Liver (tissue), 9 donors: ENCODE results near the gene ATP5IF1. TPM values are rescaled to one million over a fixed set of nuclear protein-coding genes. Genes with fewer than 3 reads are reported as not detected.
A peak's percentile ranks its signal among the peaks of the same experiment; 100 is the strongest.

Experiments used
- DNase-seq: peaks from one replicate; pipeline ENCODE4 v3.0.0-alpha.2; 2017; ENCODE audit warnings: low spot score
- H3K27ac ChIP-seq, 2 donors: one replicate each; pipeline ENCODE4 v1.7.0; 2013; ENCODE audit warnings: inconsistent platforms in 2 of 2, low read length in 2 of 2, control low read depth in 1 of 2, low read depth in 1 of 2, mild to moderate bottlenecking in 1 of 2
- H3K27me3 ChIP-seq, 4 donors: one replicate each; pipeline versions ENCODE4 v1.6.1 to v1.7.0; 2013; ENCODE audit warnings: low read length in 3 of 4, inconsistent platforms in 1 of 4, mild to moderate bottlenecking in 1 of 4, moderate library complexity in 1 of 4; ENCODE audit not compliant: control insufficient read depth in 4 of 4, insufficient read depth in 4 of 4
- H3K36me3 ChIP-seq, 4 donors: one replicate each; pipeline versions ENCODE4 v1.6.1 to v1.7.0; 2013; ENCODE audit warnings: low read length in 3 of 4, mild to moderate bottlenecking in 3 of 4, low read depth in 1 of 4, moderate library complexity in 1 of 4; ENCODE audit not compliant: control insufficient read depth in 4 of 4, insufficient read depth in 3 of 4
- H3K4me1 ChIP-seq, 4 donors: one replicate each; pipeline versions ENCODE4 v1.6.1 to v1.7.0; 2013; ENCODE audit warnings: low read length in 3 of 4, mild to moderate bottlenecking in 3 of 4, moderate library complexity in 1 of 4; ENCODE audit not compliant: control insufficient read depth in 4 of 4, insufficient read depth in 4 of 4
- H3K4me3 ChIP-seq, 3 donors: one replicate each; pipeline versions ENCODE4 v1.6.1 to v1.7.0; 2013; ENCODE audit warnings: low read length in 3 of 3, control low read depth in 1 of 3, low read depth in 1 of 3, mild to moderate bottlenecking in 1 of 3
- H3K9ac ChIP-seq, 2 donors: one replicate each; pipeline ENCODE4 v1.7.0; 2013; ENCODE audit warnings: low read length in 2 of 2, mild to moderate bottlenecking in 2 of 2, moderate library complexity in 2 of 2, control low read depth in 1 of 2, low read depth in 1 of 2
- H3K9me3 ChIP-seq, 4 donors: one replicate each; pipeline versions ENCODE4 v1.6.1 to v1.7.0; 2013; ENCODE audit warnings: low read length in 3 of 4; ENCODE audit not compliant: control insufficient read depth in 4 of 4
- CTCF ChIP-seq: fragments of 150-350 bp; IDR thresholded peaks from 2 replicates; pipeline ENCODE4 v1.5.1; 2017; ENCODE audit warnings: improper control_type of control experiment, low read depth, low read length; ENCODE audit not compliant: missing input control
- EGR1 ChIP-seq, 2 donors: IDR thresholded peaks; 2 replicates each; pipeline ENCODE4 v1.6.1; 2016 to 2018; ENCODE audit warnings: antibody characterized with exemption in 2 of 2, low read depth in 2 of 2
- FOXA1 ChIP-seq: IDR thresholded peaks from 2 replicates; pipeline ENCODE4 v1.6.1; 2016; ENCODE audit warnings: antibody characterized with exemption
- FOXA2 ChIP-seq: IDR thresholded peaks from 2 replicates; pipeline ENCODE4 v1.6.1; 2016; ENCODE audit warnings: antibody characterized with exemption
- GABPA ChIP-seq, 2 donors: IDR thresholded peaks in 1 of 2; conservative IDR thresholded peaks in 1 of 2; 2 replicates each; pipeline ENCODE4 v1.6.1; 2016; ENCODE audit warnings: antibody characterized with exemption in 2 of 2, mild to moderate bottlenecking in 1 of 2, moderate library complexity in 1 of 2
- HNF4A ChIP-seq, 2 donors: conservative IDR thresholded peaks; 2 replicates each; pipeline ENCODE4 v1.6.1; 2016; ENCODE audit warnings: antibody characterized with exemption in 2 of 2, mild to moderate bottlenecking in 2 of 2
- HNF4G ChIP-seq: IDR thresholded peaks from 2 replicates; pipeline ENCODE4 v1.6.1; 2016; ENCODE audit warnings: antibody characterized with exemption
- JUND ChIP-seq, 2 donors: IDR thresholded peaks; 2 replicates each; pipeline ENCODE4 v1.6.1; 2016; ENCODE audit warnings: antibody characterized with exemption in 2 of 2
- MAX ChIP-seq: IDR thresholded peaks from 2 replicates; pipeline ENCODE4 v1.6.1; 2016; ENCODE audit warnings: antibody characterized with exemption
- NR2F2 ChIP-seq: IDR thresholded peaks from 2 replicates; pipeline ENCODE4 v1.6.1; 2016; ENCODE audit warnings: antibody characterized with exemption
- RAD21 ChIP-seq, 2 donors: IDR thresholded peaks; 2 replicates each; pipeline ENCODE4 v1.6.1; 2016; ENCODE audit warnings: antibody characterized with exemption in 2 of 2, mild to moderate bottlenecking in 2 of 2
- REST ChIP-seq: IDR thresholded peaks from 2 replicates; pipeline ENCODE4 v1.6.1; 2016; ENCODE audit warnings: antibody characterized with exemption, mild to moderate bottlenecking
- RXRA ChIP-seq, 2 donors: IDR thresholded peaks; 2 replicates each; pipeline ENCODE4 v1.6.1; 2017 to 2018; ENCODE audit warnings: antibody characterized with exemption in 2 of 2, mild to moderate bottlenecking in 1 of 2
- SP1 ChIP-seq: IDR thresholded peaks from 2 replicates; pipeline ENCODE4 v1.6.1; 2018; ENCODE audit warnings: antibody characterized with exemption, mild to moderate bottlenecking
- TAF1 ChIP-seq: conservative IDR thresholded peaks from 2 replicates; pipeline ENCODE4 v1.6.1; 2016; ENCODE audit warnings: antibody characterized with exemption, mild to moderate bottlenecking
- YY1 ChIP-seq: IDR thresholded peaks from 2 replicates; pipeline ENCODE4 v1.6.1; 2016; ENCODE audit warnings: antibody characterized with exemption, mild to moderate bottlenecking
- ZBTB33 ChIP-seq: IDR thresholded peaks from 2 replicates; pipeline ENCODE4 v1.6.1; 2016; ENCODE audit warnings: antibody characterized with exemption
- WGBS: extraction: QIAGEN DNeasy Blood & Tissue Kit; methylation state at CpG from one replicate; pipeline ENCODE4 v1.1.7; 2013; 5-methylcytosine and 5-hydroxymethylcytosine counted together
- polyA plus RNA-seq, 2 donors: library from polyadenylated mRNA; stranded (reverse) in 1 of 2; unstranded in 1 of 2; fragments of 200-250 nt in 1 of 2; fragments of >200 nt in 1 of 2; fragmentation: Nextera tagmentation in 1 of 2; extraction: Ambion mirVana in 1 of 2; gene quantifications; one replicate each; pipeline versions ENCODE4 v1.2.1 to v1.2.3, GENCODE V29; 2013 to 2015
- total RNA-seq, 2 donors: library from RNA; depleted of rRNA; stranded (reverse); fragments of >200 nt; gene quantifications; one replicate each; pipeline ENCODE4 v1.2.3, GENCODE V29; 2014
- TF ChIP-seq, protein P1 (sequence below): IDR thresholded peaks from 2 replicates; pipeline ENCODE4 v1.6.1; 2016; ENCODE audit warnings: antibody characterized with exemption
- donor health status: healthy.
- donor health status: healthy.
- donor health status: healthy.
- donor health status: healthy.
- donor health status: healthy.

The ATP5IF1 gene
- total and polyA plus RNA-seq, 4 donors = 136 to 456 (median 168) TPM

- Histone ChIP-seq H3K9ac (peak overlapping the region in 1 of 2 donors; percentile 66), H3K27ac (peak overlapping the region; percentile 73 to 82), H3K27me3 (no peaks in the 10 kb centered on the region), H3K9me3 (no peaks in the 10 kb centered on the region), H3K36me3 (no peaks in the 10 kb centered on the region), H3K4me3 (peak overlapping the region in 1 of 3 donors; percentile 17), H3K4me1 (peaks cover 6 to 60% (median 49%) of the 10 kb centered on the region in 4 donors)
- TF ChIP-seq SP1 (peak; percentile 79), JUND (IDR thresholded peaks at IDR 0.05) (peak; percentile 53 to 80), RXRA (IDR thresholded peaks at IDR 0.05) (peak; percentile 72 to 82), REST (peak; percentile 59), FOXA2 (peak; percentile 62), EGR1 (IDR thresholded peaks at IDR 0.05; ENCODE audit: low read depth in 2 of 2) (peak in 1 of 2 donors; percentile 32), TAF1 (no peak), FOXA1 (peak; percentile 61), GABPA (IDR thresholded peaks at IDR 0.05 in 1 of 2, conservative IDR thresholded peaks at IDR 0.05 in 1 of 2) (peak in 1 of 2 donors; percentile 51), MAX (peak; percentile 77), HNF4G (peak; percentile 62), ZBTB33 (peak; percentile 62), YY1 (peak; percentile 67), RAD21 (IDR thresholded peaks at IDR 0.05) (peak; percentile 39 to 69), HNF4A (conservative IDR thresholded peaks at IDR 0.05) (peak; percentile 78 to 86), CTCF (no peak), NR2F2 (no peak)
- TF ChIP-seq, protein P1, sequence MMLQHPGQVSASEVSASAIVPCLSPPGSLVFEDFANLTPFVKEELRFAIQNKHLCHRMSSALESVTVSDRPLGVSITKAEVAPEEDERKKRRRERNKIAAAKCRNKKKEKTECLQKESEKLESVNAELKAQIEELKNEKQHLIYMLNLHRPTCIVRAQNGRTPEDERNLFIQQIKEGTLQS = peak; percentile 97
- WGBS = 14% methylated on average over 3 of the region's 3 CpGs
- DNase-seq = no peak
These were observed 13.3 kb downstream of the ATP5IF1 start for GRCh38 chr1:28249013-28249865.
